Measurements from ENCODE around the gene RPL18.

RPL18 gene

DNA sequence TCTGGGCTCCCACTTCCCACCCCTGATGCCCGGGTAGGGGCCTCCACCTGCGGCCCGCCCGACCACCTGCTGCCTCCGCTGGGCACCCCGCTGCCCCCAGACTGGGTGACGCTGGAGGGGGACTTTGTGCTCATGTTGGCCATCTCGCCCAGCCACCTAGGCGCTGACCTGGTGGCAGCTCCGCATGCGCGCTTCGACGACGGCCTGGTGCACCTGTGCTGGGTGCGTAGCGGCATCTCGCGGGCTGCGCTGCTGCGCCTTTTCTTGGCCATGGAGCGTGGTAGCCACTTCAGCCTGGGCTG lies 10.3 kb upstream of the RPL18 start:
- FAIRE-seq = no peak

DNA sequence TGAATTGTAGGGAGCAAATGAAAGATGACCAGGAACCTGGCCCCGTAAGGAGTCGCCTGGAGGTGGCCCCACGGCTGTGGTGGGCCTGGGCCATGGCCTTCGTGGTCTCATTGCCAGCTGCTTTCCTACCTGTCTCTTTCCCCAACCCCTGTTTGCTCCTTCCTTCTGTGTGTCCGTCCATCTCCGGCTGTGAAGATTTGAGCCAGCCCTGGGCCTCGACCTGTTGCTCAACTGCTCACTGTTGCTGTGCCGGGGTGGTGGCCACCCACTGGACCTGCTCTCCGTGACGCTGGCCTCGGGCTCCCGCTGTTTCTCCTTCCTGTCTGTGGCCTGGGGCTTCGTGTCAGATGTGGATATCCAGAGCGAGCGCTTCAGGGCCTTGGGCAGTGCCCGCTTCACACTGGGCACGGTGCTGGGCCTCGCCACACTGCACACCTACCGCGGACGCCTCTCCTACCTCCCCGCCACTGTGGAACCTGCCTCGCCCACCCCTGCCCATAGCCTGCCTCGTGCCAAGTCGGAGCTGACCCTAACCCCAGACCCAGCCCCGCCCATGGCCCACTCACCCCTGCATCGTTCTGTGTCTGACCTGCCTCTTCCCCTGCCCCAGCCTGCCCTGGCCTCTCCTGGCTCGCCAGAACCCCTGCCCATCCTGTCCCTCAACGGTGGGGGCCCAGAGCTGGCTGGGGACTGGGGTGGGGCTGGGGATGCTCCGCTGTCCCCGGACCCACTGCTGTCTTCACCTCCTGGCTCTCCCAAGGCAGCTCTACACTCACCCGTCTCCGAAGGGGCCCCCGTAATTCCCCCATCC lies 9.7 kb upstream of the RPL18 start:
- no peak for FAIRE-seq

DNA sequence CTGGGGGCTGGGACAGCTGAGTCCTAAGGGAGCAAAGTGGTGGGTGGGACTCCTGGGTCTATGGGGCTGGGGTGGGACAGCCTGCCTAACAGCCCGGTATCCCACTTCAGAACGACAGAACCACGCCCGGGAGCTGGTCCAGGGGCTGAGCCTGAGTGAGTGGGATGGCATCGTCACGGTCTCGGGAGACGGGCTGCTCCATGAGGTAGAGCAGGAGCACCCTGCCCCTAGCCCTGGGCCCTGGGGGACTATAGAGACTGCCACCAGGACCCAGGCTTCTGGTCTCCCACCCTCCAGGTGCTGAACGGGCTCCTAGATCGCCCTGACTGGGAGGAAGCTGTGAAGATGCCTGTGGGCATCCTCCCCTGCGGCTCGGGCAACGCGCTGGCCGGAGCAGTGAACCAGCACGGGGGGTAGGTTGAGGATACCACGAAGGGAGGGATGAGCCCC lies 8.9 kb upstream of the RPL18 start:
- no peak for FAIRE-seq

DNA sequence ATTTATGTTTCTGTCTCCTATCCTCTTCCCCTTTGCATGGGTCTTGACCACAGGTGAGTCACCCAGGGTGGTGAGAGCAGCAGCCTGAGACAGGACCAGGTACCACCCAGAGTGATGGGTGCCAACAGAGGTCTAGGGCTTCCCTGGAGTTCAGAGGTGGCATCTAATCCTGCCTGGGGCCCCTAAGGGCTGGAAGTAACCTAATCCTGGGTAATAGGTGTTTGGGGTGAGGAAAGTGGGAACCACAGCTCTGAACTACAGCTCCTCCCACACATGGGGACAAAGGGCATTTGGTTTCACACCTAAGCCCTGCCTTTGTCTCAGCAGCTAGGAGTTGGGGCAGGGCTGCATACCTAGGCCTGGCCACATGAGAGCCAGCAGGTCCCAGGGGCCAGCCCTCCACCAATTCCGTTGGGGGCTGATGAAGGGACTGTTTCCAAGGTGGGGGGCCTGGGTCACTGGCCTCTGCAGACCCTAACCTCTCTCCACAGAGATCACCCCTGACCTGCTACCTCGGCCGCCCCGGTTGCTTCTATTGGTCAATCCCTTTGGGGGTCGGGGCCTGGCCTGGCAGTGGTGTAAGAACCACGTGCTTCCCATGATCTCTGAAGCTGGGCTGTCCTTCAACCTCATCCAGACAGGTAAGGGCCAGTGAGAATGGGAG lies 8.4 kb upstream of the RPL18 start:
- FAIRE-seq = no peak

DNA sequence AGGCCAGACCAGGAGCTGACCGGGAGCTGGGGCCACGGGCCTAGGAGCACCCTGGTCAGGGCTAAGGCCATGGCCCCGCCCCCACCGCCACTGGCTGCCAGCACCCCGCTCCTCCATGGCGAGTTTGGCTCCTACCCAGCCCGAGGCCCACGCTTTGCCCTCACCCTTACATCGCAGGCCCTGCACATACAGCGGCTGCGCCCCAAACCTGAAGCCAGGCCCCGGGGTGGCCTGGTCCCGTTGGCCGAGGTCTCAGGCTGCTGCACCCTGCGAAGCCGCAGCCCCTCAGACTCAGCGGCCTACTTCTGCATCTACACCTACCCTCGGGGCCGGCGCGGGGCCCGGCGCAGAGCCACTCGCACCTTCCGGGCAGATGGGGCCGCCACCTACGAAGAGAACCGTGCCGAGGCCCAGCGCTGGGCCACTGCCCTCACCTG lies 6.9 kb upstream of the RPL18 start:
- FAIRE-seq = no peak

DNA sequence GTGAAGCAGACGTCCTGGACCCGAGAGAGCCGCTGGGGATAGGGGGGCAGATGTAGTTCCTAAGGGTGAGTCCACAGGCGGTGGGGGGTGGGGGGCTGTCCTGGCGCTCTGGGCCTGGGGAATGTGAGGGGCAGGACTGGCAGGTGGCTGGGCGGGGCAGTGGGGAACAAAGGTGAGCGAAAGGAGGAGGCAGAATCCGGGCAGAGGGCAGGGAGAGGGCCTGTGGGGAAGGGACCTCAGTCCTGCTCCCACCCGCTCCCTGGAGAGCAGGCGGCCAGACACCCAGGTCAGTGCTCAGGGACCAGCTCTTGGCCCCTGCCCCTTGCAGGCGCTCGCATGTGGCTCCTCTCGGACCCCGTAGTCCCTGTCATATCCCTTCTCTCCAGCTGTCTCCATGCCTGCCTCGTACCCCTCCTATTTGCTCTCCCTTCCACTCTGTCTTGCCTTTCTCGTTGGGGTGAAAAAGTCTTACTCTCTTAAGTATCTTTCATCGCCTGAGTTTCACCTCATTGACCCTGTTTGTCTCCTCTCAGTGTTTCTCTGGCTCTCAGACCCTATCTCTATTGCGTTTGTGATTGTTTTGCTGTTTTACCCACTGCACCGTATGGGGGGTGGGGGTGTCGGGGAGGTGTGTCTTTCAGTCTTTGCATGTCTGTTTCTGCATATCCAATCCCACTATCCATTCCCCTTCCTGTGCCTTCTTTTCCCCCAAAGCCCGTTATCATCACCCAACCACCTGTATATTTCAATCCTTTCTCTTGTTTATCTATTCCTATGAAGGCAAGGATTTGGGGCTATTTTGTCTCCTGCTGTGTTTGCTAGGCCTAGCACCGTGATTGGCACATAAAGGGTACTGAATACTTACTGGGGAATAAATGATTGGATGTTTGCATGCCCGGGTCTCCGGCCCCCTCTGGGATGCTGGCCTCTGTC lies 6.1 kb upstream of the RPL18 start:
- FAIRE-seq = no peak

DNA sequence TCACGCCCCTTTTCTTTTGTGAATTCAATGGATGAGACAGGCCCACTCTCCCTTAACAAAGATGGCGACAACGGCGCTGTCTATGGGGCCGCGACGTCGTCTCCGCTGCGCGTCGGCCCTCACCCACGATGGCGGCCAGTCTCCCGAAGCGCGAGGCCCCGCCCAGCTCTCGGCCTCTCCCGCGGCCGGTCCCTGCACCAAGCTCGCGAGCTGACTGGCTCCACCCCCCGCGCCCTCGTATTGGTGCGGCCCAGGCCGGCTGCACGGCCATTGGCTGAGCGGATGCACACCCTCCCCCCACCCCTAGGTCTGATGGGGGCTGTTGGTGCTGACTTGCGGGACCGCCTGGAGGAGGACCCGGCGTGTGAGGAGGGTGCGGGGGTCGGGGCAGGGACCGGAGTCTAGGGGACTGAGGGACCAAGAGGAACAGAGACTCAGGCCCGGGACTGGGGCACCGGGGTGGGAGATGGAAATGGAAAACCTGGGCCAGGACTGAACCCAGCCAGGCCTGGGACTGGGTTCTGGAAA lies 5.2 kb upstream of the RPL18 start:
- FAIRE-seq = peak; percentile 69

DNA sequence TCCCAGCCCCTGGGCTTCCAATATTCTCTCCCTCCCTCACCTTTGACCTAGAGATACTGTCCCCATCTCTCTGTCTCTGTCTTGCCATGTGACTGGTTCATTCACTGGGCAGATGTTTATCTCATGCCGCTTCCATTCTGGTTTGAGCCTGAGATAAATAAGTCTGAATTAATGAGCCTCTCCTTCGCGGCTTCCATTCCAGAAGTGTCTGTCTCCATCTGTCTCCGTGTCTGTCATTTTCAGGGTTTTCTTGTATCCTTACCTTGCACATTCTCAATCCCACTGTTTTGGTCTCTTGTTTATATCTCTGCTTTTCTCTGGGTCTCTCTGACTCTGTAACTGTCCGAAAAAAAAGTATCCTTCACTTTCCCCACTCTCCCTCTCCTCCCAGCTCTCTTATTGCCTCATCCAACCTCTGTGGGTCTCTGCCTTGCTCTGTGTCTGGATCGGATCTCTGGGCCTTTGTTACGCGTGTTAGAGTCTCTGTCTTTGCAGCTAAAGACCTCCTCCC lies 4.6 kb upstream of the RPL18 start:
- no peak for FAIRE-seq

DNA sequence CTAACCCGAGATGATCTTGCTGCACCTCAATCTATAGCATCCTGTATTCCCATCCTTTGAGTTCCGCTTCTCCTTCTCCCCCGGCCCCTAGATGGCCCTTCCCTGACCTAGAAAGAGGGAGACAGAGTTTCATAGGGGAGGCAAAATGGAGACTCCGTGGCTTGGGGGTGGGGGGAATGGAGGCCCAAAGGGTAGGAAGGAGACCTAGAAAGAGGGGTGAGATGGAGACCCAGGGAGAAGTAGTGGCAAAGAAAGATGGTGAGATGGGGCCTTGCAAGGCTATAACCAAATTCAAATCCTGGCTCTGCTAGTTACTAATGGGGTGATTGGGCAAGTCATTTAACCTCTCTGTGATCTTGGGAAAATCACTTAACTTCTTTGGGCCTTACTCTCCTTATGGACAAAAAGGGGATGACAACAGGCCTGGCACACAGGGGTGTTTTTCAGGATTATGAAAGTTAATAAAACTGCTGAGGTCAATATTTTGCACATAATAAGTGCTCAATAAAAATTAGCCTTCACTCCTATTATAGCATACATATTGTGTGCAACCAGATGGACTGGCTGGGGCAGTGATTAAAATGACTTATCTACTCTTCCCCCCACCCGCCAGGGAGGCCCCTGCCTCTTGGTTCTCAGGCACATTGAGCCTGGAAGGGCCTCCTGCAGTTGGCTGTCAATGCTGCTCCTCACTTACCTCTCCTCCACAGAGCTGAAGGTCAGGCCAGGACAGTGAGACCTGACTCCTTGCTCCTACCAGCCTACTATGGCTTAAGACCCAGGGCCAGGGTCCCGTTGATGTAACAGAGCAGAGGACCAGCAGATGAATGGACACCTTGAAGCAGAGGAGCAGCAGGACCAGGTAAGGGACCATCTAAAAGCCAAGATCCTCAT lies 961 bp upstream of the RPL18 start:
- no peak for FAIRE-seq

DNA sequence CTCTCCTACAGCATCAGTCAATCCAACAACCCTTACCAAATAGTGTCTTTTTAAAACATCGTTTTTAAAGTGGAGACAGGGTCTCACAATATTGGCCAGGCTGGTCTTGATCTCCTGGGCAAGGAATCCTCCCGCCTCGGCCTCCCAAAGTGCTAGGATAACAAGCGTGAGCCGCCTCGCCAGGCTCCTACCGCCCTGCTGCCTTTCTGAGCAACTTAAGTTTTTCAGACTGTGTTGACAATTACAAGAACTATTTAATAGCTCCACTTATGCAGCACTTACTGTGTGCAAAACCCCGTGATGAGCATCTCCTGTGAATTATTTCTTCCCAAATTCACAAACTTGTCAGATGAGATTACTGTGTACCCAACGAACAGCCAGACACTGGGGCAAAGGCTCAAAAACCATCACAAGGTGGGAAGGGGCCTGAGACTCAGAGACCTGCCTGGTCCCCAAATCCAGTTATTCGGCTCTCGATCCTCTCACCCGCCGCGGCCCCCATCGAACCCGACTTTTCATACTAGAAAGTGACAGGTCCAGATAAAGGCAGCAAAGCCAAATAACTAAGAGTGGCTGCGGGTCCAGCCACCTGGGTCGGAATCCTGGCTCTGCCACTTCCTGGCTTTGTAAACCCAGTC lies 581 bp downstream of the RPL18 start:
- FAIRE-seq = no peak

DNA sequence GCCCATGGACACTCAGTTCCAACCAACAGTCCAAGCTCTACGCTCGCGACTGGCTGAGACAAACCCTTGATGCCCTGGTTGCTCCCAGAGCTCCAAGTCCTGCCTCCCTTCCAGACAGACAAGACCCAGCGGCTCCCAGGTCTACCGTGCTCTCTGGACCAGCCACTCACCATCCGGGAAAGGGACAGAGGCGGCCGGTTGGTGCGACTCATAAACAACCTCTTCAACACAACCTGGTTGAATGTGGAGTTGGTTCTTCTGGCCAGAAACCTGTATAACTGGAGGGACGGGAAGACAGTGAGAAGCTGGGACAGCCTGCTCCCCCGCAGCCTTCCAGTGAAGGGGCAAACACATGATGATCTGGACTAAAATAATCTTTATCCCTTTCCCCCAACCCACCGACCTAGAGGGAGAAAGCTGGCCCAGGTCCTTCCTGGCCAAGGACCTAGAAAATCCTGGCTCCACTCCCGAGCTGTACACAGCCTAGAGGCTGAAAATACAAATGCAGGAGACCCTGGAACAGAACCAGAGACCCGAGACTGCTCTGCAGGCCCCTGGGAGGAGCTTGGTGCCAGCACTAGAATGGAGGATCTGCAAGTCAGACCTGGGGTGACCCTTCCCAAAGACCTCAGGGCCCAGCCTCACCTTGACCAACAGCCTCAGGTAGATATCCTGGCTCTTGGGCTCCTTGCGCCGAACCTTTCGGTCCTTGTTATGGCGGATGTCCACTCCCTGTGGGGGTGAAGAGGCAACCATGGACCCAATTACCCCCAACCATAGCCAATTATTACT lies 1.6 kb downstream of the RPL18 start:
- no peak for FAIRE-seq

DNA sequence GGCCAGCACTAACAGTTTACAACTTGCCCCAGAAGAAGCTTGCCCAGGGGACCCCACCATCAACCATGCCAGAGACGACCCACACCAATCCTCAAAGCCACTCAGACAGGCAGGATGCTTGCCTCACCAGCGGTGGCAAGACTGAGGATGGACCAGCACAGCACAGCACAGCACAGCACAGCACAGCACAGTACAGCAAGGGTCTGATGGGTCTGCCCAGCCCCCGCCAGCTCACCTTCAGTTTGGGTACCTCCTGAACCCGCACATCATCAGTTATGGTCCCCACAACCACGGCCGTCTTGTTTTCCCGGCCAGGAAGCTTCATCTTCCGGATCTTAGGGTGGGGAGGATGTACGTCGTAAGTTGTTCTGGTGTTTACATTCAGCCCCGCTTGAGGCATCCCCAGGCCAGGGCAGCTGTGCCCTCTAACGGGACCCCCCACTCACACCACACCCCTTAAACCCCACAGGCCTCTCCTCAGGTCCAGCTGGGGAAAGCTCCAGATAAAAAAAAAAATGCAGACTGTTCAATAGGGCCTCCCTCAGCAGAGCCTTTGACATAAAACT lies 2.4 kb downstream of the RPL18 start:
- FAIRE-seq = no peak

DNA sequence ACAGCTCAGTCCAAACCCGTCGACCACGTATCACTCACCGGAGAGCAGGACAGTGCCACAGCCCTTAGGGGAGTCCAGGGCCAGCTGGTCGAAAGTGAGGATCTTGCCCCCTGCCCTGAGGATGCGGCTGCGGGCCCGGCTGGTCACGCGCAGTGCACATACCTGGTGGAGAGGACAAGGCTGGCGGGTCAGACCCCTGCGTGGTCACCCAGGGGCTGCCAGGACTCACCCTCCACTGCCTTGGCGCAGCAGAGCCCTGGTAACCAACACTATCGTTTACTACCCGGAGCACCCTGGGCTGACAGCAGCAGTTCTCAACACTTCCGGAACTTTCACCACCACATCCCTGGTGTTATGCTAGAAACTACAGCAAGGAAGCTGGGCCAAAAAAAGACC lies 2.9 kb downstream of the RPL18 start:
- no peak for FAIRE-seq

DNA sequence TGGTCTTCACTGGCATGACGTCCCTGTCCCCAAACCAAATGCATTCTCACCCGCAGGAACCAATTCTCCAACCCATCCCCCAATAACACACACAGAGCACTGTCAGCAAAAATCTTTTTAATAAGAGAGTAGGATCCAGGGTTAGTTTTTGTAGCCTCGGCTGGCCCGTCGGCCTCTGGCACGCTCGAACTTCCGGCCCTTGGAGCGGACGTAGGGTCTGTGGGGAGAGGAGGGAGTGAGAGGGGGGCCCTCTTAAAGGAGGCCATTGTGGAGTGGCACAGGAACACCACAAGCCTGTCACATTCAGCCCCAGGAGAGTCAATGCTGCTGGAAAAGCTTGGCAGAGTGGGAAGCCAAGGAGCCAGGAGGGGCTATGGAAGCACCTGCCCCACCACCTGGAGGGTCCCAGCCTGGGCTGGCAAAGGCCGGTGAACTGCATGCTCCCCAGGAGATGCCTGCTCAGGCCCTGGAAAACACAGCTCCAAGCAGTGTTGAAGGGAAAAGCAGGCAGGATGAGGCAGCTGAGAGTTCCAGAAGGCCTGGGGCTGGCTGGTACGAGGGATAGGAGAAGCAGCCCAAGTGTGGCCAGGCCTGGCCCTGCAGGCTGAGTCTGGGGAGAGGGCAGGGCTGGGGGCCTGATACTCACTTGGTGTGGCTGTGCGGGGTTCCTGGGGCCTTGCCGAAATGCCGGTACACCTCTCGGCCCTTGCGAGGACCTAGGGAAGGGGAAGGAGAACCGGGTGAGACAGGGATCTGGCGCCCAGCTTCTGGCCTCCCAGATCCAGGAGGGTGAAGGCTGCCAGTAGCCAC lies 3.5 kb downstream of the RPL18 start:
- no peak for FAIRE-seq

DNA sequence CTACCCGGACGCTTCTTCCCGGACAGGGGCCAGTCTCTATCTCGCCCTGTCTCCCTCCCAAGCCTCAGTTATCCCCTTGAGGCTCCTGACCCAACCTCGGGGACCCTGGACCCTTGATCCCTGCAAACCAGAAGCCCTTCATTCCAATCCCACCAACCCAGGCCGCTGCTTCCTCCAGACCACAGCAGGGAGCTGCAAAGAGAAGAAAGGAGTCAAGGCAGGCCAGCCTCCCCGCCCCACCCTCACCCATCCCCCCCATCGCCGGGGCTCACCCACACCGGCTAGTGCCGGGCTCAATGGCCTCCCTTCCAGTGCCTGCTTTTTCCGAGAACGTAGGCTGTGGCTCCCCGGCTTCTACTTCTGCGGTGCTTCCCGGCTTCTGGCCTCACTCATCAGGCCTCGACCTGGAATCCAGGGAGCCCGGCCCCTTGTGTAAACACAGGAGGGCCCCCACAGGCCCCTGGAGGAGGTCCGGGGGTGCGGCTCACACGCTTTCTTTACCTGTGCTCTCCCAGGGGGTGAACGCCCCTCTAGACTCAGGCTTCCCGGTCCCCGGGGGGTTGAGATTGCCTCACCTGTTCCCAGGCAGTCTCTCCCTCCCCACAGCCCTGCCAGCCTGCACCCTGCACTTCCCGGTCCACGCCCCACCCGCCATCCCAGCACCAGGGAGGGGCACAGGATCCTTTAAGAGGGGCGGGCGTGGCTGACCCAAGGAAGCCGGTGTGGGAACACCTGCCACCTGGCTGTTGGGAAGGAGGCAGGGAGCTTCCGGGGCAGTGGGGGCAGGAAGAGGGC lies 4.3 kb downstream of the RPL18 start, which contains the start of gene FAM83E:
Gene FAM83E (minus strand): TSS at position 641 of the 795 bp plus-strand sequence. CDS start 1,704 bp downstream, outside the sequence.
- no peak for FAIRE-seq

DNA sequence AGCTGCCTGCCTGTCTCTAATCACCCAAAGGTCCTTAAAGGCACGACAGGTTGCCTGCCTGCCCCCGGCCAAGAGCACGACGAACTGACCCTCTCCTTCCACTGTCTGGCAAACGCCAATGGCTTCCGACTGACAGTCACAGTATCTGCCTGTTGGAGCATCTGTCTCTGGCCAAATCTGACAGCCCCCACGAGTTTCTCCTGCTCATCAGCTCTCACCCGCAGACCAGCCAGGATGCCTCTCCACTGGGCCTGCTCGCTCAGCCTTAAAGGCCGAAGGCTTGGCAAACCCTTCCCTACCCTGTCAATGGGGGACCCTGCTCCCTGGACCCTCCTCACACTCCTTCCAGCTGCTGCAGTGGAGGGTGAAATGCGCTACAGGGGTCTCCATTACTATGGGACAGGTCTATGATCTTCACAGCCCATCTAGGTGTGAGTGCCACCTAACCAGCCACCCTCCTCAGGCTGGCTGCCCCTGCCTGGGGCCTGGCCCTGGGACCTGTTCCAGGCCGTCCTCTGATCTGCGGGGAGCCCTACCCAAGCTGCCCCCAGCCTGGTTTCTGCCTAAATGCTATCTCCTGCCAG lies 5.0 kb downstream of the RPL18 start:
- FAIRE-seq = no peak

DNA sequence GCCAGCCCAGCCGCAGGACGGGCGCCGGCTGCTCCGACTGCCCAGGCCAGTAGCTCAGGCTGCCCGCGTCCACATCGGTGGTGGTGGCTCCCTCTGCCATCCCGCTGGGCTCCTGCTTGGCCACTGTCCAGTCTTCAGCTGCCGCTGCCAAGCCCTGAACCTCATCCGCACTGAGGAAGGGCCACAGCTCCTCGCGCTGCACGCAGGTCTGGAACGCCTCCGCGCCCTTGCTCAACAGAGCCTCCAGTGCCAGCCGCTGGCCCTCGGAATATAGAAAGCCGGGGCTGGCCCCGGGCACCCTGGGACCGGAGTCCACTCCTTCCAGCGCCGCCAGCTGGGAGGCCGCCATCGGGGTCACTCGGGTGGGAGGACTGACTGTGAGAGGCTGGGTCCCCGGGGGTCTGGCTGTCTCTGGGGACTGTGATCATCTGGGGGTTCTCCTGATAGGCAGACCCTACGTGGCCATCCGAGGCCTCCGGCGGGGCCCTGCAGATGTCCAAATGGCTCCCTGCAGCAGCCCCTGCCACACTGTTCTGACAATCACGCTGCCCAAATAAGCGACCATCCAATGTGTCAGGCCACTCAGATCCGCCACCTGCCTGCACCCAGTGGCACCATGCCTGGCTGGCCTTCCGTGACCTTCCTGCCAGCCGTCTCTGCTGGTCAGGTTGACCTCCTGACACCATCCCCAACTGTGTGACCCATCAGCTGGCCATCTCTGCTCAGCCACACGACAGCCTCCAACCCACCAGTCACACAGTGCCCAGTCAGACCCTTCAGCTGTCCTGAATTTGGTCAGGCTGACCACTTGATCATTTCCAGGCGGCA lies 5.7 kb downstream of the RPL18 start:
- no peak for FAIRE-seq

Measured in endometrium (tissue), 2 donors.